ENCODE data around the gene OR5P2. TPM values are rescaled to one million over a fixed set of nuclear protein-coding genes. Genes with fewer than 3 reads are reported as not detected.

OR5P2 gene
- not detected in 2 replicates for total RNA-seq

GRCh38 chr11:7796842-7797241 is at the start of gene OR5P2:
Gene OR5P2 (minus strand): TSS chr11:7796942. CDS start chr11:7796942, 0 bp downstream.

GRCh38 chr11:7830740-7831139 is 34.0 kb upstream of the OR5P2 start, which contains the start of gene OR5P3:
Gene OR5P3 (minus strand): TSS chr11:7830840.

Other genes with a start within 250 kb of the OR5P2 start
- 7.0 and 12.8 TPM in 2 replicates for gene CYB5R2, start 123.4 kb downstream of the OR5P2 start, total RNA-seq
- gene OVCH2, start 90.5 kb downstream of the OR5P2 start, total RNA-seq = 0.48 TPM in 1 of 2 replicates, not detected in the other
- gene OR5P3, start 33.9 kb upstream of the OR5P2 start, total RNA-seq = 0.48 TPM in 1 of 2 replicates, not detected in the other
- gene OR10A6, start 134.3 kb upstream of the OR5P2 start, total RNA-seq = not detected in 2 replicates
- gene OR10A3, start 144.8 kb upstream of the OR5P2 start, total RNA-seq = not detected in 2 replicates
- gene NLRP10, start 168.5 kb upstream of the OR5P2 start, total RNA-seq = 0.43 and 3.1 TPM in 2 replicates
- 238 and 256 TPM in 2 replicates for gene EIF3F, start 190.4 kb upstream of the OR5P2 start, total RNA-seq

Data from tracheal epithelial cell (primary cell).